HCT116 (cell line): Measurements from ENCODE around the gene FCGR3A. TPM values are rescaled to one million over a fixed set of nuclear protein-coding genes. Genes with fewer than 3 reads are reported as not detected.

ENCODE experiments used
- ATAC-seq: fragments of 200-7000 bp; cut with Tn5 transposase; 2 replicates; pipeline ENCODE4 v1.9.1; 2020; ENCODE audit warnings: mild to moderate bottlenecking, moderate library complexity
- BruUV-seq: library from RNA; stranded (reverse); fragments of 400-500 nt; replicated peaks from 2 replicates; lab custom pipeline; 2021; lab: Mats Ljungman, UMichigan
- CTCF ChIA-PET: fragments of 300-600 bp; sonication (Branson Sonifier 250); formaldehyde crosslinking; loops from one replicate; lab custom pipeline; 2021; ENCODE audit warnings: antibody characterized with exemption; lab: Charles Lee
- POLR2A ChIA-PET: fragments of 300-600, 350-600 bp; sonication (Branson Sonifier 250); formaldehyde crosslinking; loops from one replicate; lab custom pipeline; 2021; ENCODE audit warnings: antibody characterized with exemption; lab: Charles Lee
- RAD21 ChIA-PET, 2 experiments: fragments of 300-600 bp; sonication (Branson Sonifier 250); formaldehyde crosslinking; loops; one replicate each; lab custom pipeline; 2023; ENCODE audit warnings: low total read pairs in 2 of 2; ENCODE audit not compliant: uncharacterized antibody in 2 of 2, unreplicated experiment in 2 of 2, low non-redundant PET in 1 of 2; lab: Charles Lee
- DNase-seq: peaks from one replicate; pipeline ENCODE4 v3.0.0-alpha.2; 2010; ENCODE audit warnings: low read depth, low spot score
- H2AFZ ChIP-seq: fragments of 200-600 bp; shearing (Covaris generic), sonication (generic); 2 replicates; pipeline ENCODE4 v1.6.1; 2017; ENCODE audit warnings: low read depth, mixed run types, mixed read lengths, antibody characterized with exemption, low read length; ENCODE audit not compliant: poor library complexity, severe bottlenecking
- H3K27ac ChIP-seq: 2 replicates; pipeline ENCODE4 v1.5.1; 2012; ENCODE audit warnings: low read depth, low read length
- H3K27me3 ChIP-seq: fragments of 200-600 bp; sonication (generic); 2 replicates; pipeline ENCODE4 v1.6.1; 2016; ENCODE audit warnings: mixed run types, low read length, mixed read lengths; ENCODE audit not compliant: insufficient read depth
- H3K36me3 ChIP-seq, 2 experiments: fragments of 200-500 bp in 1 of 2; fragments of 200-600 bp in 1 of 2; sonication (Bioruptor generic) in 1 of 2; sonication (generic) in 1 of 2; 2 replicates each; pipeline versions ENCODE4 v1.5.1 to v1.6.1; 2014 to 2016; ENCODE audit warnings: low read length in 2 of 2, inconsistent platforms in 1 of 2, mixed read lengths in 1 of 2, mixed run types in 1 of 2; ENCODE audit not compliant: insufficient read depth in 2 of 2, control insufficient read depth in 1 of 2
- H3K4me1 ChIP-seq, 2 experiments: fragments of 200-600 bp in 1 of 2; sonication (generic) in 1 of 2; 2 replicates each; pipeline versions ENCODE4 v1.5.1 to v1.6.1; 2012 to 2017; ENCODE audit warnings: low read length in 2 of 2, inconsistent platforms in 1 of 2, mild to moderate bottlenecking in 1 of 2, mixed read lengths in 1 of 2, mixed run types in 1 of 2, moderate library complexity in 1 of 2; ENCODE audit not compliant: insufficient read depth in 2 of 2, control insufficient read depth in 1 of 2
- H3K4me2 ChIP-seq: fragments of 200-600 bp; sonication (generic); 2 replicates; pipeline ENCODE4 v1.6.1; 2017; ENCODE audit warnings: mixed run types, low read length, mixed read lengths
- H3K4me3 ChIP-seq, 2 experiments: fragments of 200-600 bp in 1 of 2; sonication (generic) in 1 of 2; replicated peaks in 1 of 2; 2 replicates each; pipeline ENCODE4 v1.5.1; 2011 to 2016; ENCODE audit warnings: low read length in 2 of 2, control low read depth in 1 of 2, low read depth in 1 of 2, mild to moderate bottlenecking in 1 of 2, mixed read lengths in 1 of 2, mixed run types in 1 of 2
- H3K79me2 ChIP-seq: fragments of 200-600 bp; sonication (generic); 2 replicates; pipeline ENCODE4 v1.6.1; 2017; ENCODE audit warnings: mild to moderate bottlenecking, mixed run types, low read length, moderate library complexity, mixed read lengths; ENCODE audit not compliant: insufficient read depth
- H3K9ac ChIP-seq: fragments of 200-600 bp; sonication (generic); 2 replicates; pipeline ENCODE4 v1.6.1; 2016; ENCODE audit warnings: low read length, mixed read lengths
- H3K9me2 ChIP-seq: fragments of 200-600 bp; sonication (generic), shearing (Covaris generic); 2 replicates; pipeline ENCODE4 v1.6.1; 2017; ENCODE audit warnings: mixed run types, mild to moderate bottlenecking, moderate library complexity; ENCODE audit not compliant: insufficient read depth
- H3K9me3 ChIP-seq, 2 experiments: fragments of 200-500 bp in 1 of 2; fragments of 200-600 bp in 1 of 2; sonication (Bioruptor generic) in 1 of 2; sonication (generic) in 1 of 2; 2 replicates each; pipeline ENCODE4 v1.6.1; 2014 to 2017; ENCODE audit warnings: low read length in 2 of 2, mixed read lengths in 2 of 2, inconsistent platforms in 1 of 2, low read depth in 1 of 2, mild to moderate bottlenecking in 1 of 2, mixed run types in 1 of 2, moderate library complexity in 1 of 2; ENCODE audit not compliant: control insufficient read depth in 1 of 2, insufficient read depth in 1 of 2
- H4K20me1 ChIP-seq: fragments of 200-600 bp; sonication (generic), shearing (Covaris generic); 2 replicates; pipeline ENCODE4 v1.6.1; 2017; ENCODE audit warnings: mixed run types, mild to moderate bottlenecking, moderate library complexity; ENCODE audit not compliant: insufficient read depth
- CBX3 ChIP-seq: IDR thresholded peaks from 2 replicates; pipeline ENCODE4 v1.6.1; 2012; ENCODE audit warnings: low read depth
- CTCF ChIP-seq, 3 experiments: fragments of 200-600 bp in 1 of 3; sonication (generic) in 1 of 3; IDR thresholded peaks in 2 of 3; conservative IDR thresholded peaks in 1 of 3; 2 replicates each; pipeline ENCODE4 v1.5.1; 2012 to 2017; ENCODE audit warnings: low read depth in 2 of 3, low read length in 2 of 3, antibody characterized with exemption in 1 of 3, borderline replicate concordance in 1 of 3, control low read depth in 1 of 3, mild to moderate bottlenecking in 1 of 3, mixed read lengths in 1 of 3, mixed run types in 1 of 3, moderate library complexity in 1 of 3; ENCODE audit not compliant: insufficient read depth in 1 of 3
- MAX ChIP-seq: IDR thresholded peaks from 2 replicates; pipeline ENCODE4 v1.6.1; 2012
- REST ChIP-seq: IDR thresholded peaks from 2 replicates; pipeline ENCODE4 v1.6.1; 2012; ENCODE audit warnings: low read depth
- TCF7L2 ChIP-seq: IDR thresholded peaks from 2 replicates; pipeline ENCODE4 v1.7.0; 2011; ENCODE audit warnings: borderline replicate concordance, inconsistent platforms; ENCODE audit not compliant: insufficient read depth, insufficient read length; ENCODE audit errors: extremely low read depth
- ZFX ChIP-seq: fragments of 450-650 bp; IDR thresholded peaks from 2 replicates; pipeline ENCODE4 v1.6.1; 2017
- ZNF274 ChIP-seq: fragments of 200-500 bp; sonication (Bioruptor generic); IDR thresholded peaks from 2 replicates; pipeline ENCODE4 v1.6.1; 2014; ENCODE audit warnings: mild to moderate bottlenecking, low read depth, low read length, inconsistent platforms
- intact Hi-C: fragments of 100-400 bp; cut with micrococcal nuclease; formaldehyde crosslinking; loops from 2 replicates; pipeline ENCODE4 v1.10.0; 2022
- total RNA-seq: library from RNA; stranded (reverse); gene quantifications from one replicate; pipeline ENCODE4 v1.2.1, GENCODE V29; 2021; ENCODE audit not compliant: unreplicated experiment

The FCGR3A gene
- total RNA-seq, 1 experiment from 2014 or later, result 0.17 TPM

- Histone ChIP-seq H3K4me1 (no peaks in the 10 kb centered on the region), H3K4me3 (no peak overlapping the region), H3K9ac (no peak overlapping the region), H3K36me3 (no peaks in the 10 kb centered on the region), H2AFZ (no peak overlapping the region), H3K9me2 (no peaks in the 10 kb centered on the region), H3K4me2 (no peak overlapping the region), H4K20me1 (no peaks in the 10 kb centered on the region), H3K79me2 (no peaks in the 10 kb centered on the region)
- ChIA-PET POLR2A (no interaction called here), CTCF (no interaction called here)
- ATAC-seq, result no peak
- no peak for DNase-seq
- no TSS peak for BruUV-seq
- TF ChIP-seq CTCF (IDR thresholded peaks at IDR 0.05 in 2 of 3, conservative IDR thresholded peaks at IDR 0.05 in 1 of 3; ENCODE audit: borderline replicate concordance in 1 of 3, insufficient read depth in 1 of 3, low read depth in 2 of 3, low read length in 2 of 3), result no peak
- TF ChIP-seq ZNF274, result no peak
- TF ChIP-seq REST, result no peak
- TF ChIP-seq TCF7L2, result no peak
- TF ChIP-seq CBX3, result no peak
- no peak for TF ChIP-seq MAX
- no peak for TF ChIP-seq ZFX
- TF ChIP-seq, all 23 proteins: peak for 0
- intact Hi-C loops, result no loop called here
- Histone ChIP-seq H3K9me3 (no peaks in the 10 kb centered on the region), H3K27me3 (no peaks in the 10 kb centered on the region), H3K27ac (no peak overlapping the region)
- RAD21 ChIA-PET, result no interaction called here
Observed at GRCh38 chr1:161510477-161510876, 39.1 kb downstream of the FCGR3A start.
